ENCODE measurements around the gene C19orf33. TPM values are rescaled to one million over a fixed set of nuclear protein-coding genes. Genes with fewer than 3 reads are reported as not detected.

C19orf33 gene
- total RNA-seq, 1 experiment from 2014 or later = 100 TPM

- ChIA-PET CTCF (no interaction called here), POLR2A (ENCODE audit: unreplicated experiment) (interaction anchor here (0.6 to 0.7 kb wide), 2 partner anchors 42 to 485 kb away, joined by 4 to 6 read pairs; no protein-coding TSS in a partner anchor)
- TF ChIP-seq EZH2 (IDR thresholded peaks at IDR 0.05; ENCODE audit: low read depth) (no peak), CTCF (conservative IDR thresholded peaks at IDR 0.05) (no peak)
- H3K4me3 ChIP-seq = no peak overlapping the region
- DNase-seq = no peak
- H3K79me2 ChIP-seq (ENCODE audit: low read depth) = peaks cover 24% of the 10 kb centered on the region
- H2AFZ ChIP-seq = no peak overlapping the region
- H4K20me1 ChIP-seq (ENCODE audit: insufficient read depth) = peaks cover 3% of the 10 kb centered on the region; the same call in 1 of the 2 replicates
- no TSS peak for BruUV-seq (replicated peaks)
- H3K9me2 ChIP-seq (ENCODE audit: insufficient read depth) = no peaks in the 10 kb centered on the region
- intact Hi-C loops (cut with micrococcal nuclease; ENCODE audit: unreplicated experiment) = no loop called here
- no peak overlapping the region for H3K4me2 ChIP-seq
- peaks cover 12% of the 10 kb centered on the region; the same call in 1 of the 2 replicates for H3K4me1 ChIP-seq (replicated peaks; ENCODE audit: insufficient read depth)
- H3K36me3 ChIP-seq (ENCODE audit: low read depth) = peaks cover 3% of the 10 kb centered on the region; the same call in 1 of the 2 replicates
- H3K27ac ChIP-seq = no peak overlapping the region
- no peaks in the 10 kb centered on the region for H3K9me3 ChIP-seq (ENCODE audit: insufficient read depth, low read depth)
- H3K27me3 ChIP-seq (ENCODE audit: insufficient read depth, low read depth) = no peaks in the 10 kb centered on the region
- H3F3A ChIP-seq (ENCODE audit: insufficient read depth, low read depth) = peaks cover 19% of the 10 kb centered on the region; the same call in 1 of the 2 replicates
These were observed 4.1 kb downstream of the C19orf33 start for GRCh38 chr19:38308006-38308766.

- peaks cover 3% of the 10 kb centered on the region; the same call in 1 of the 2 replicates for H4K20me1 ChIP-seq (ENCODE audit: insufficient read depth)
- ChIA-PET CTCF (no interaction called here), POLR2A (ENCODE audit: unreplicated experiment) (interaction anchor here (0.6 kb wide), 1 partner anchor 43 kb away, joined by 6 read pairs; no protein-coding TSS in a partner anchor)
- no peaks in the 10 kb centered on the region for H3K27me3 ChIP-seq (ENCODE audit: insufficient read depth, low read depth)
- intact Hi-C loops (cut with micrococcal nuclease; ENCODE audit: unreplicated experiment) = no loop called here
- H3K27ac ChIP-seq = no peak overlapping the region
- H3K36me3 ChIP-seq (ENCODE audit: low read depth) = peaks cover 3% of the 10 kb centered on the region; the same call in 1 of the 2 replicates
- no peak overlapping the region for H3K4me3 ChIP-seq
- H3K4me1 ChIP-seq (replicated peaks; ENCODE audit: insufficient read depth) = peaks cover 11% of the 10 kb centered on the region; the same call in 1 of the 2 replicates
- H3K4me2 ChIP-seq = no peak overlapping the region
- H3K9me3 ChIP-seq (ENCODE audit: insufficient read depth, low read depth) = no peaks in the 10 kb centered on the region
- peaks cover 17% of the 10 kb centered on the region for H3K79me2 ChIP-seq (ENCODE audit: low read depth)
- H2AFZ ChIP-seq = no peak overlapping the region
- H3F3A ChIP-seq (ENCODE audit: insufficient read depth, low read depth) = peaks cover 27% of the 10 kb centered on the region; the same call in 1 of the 2 replicates
- BruUV-seq (replicated peaks) = no TSS peak
- DNase-seq = no peak
- no peaks in the 10 kb centered on the region for H3K9me2 ChIP-seq (ENCODE audit: insufficient read depth)
- TF ChIP-seq EZH2 (IDR thresholded peaks at IDR 0.05; ENCODE audit: low read depth) (no peak), CTCF (conservative IDR thresholded peaks at IDR 0.05) (no peak)
These were observed 5.0 kb downstream of the C19orf33 start for GRCh38 chr19:38308926-38309614.

- ChIA-PET POLR2A (ENCODE audit: unreplicated experiment) (no interaction called here), CTCF (no interaction called here)
- H3K79me2 ChIP-seq (ENCODE audit: low read depth) = peaks cover 13% of the 10 kb centered on the region
These were observed 5.7 kb downstream of the C19orf33 start for GRCh38 chr19:38309615-38310278.

More at GRCh38 chr19:38309615-38310278, 5.7 kb downstream of the C19orf33 start:
- intact Hi-C loops (cut with micrococcal nuclease; ENCODE audit: unreplicated experiment) = no loop called here
- Histone ChIP-seq H2AFZ (no peak overlapping the region), H3K4me2 (no peak overlapping the region), H3K27me3 (ENCODE audit: insufficient read depth, low read depth) (no peaks in the 10 kb centered on the region), H4K20me1 (ENCODE audit: insufficient read depth) (peaks cover 3% of the 10 kb centered on the region; the same call in 1 of the 2 replicates), H3K36me3 (ENCODE audit: low read depth) (no peaks in the 10 kb centered on the region), H3K27ac (no peak overlapping the region), H3F3A (ENCODE audit: insufficient read depth, low read depth) (peaks cover 27% of the 10 kb centered on the region; the same call in 1 of the 2 replicates), H3K9me3 (ENCODE audit: insufficient read depth, low read depth) (no peaks in the 10 kb centered on the region), H3K4me1 (replicated peaks; ENCODE audit: insufficient read depth) (peaks cover 18% of the 10 kb centered on the region; the same call in 1 of the 2 replicates), H3K4me3 (no peak overlapping the region), H3K9me2 (ENCODE audit: insufficient read depth) (no peaks in the 10 kb centered on the region)
- TF ChIP-seq EZH2 (IDR thresholded peaks at IDR 0.05; ENCODE audit: low read depth) = no peak
- TF ChIP-seq CTCF (conservative IDR thresholded peaks at IDR 0.05) = no peak
- BruUV-seq (replicated peaks) = no TSS peak
- DNase-seq = no peak
